PFSK-1 (cell line): Measurements from ENCODE around the gene CHST9.

Experiments used
- FOXP2 ChIP-seq: optimal IDR thresholded peaks from 2 replicates; pipeline ENCODE3; 2011; ENCODE audit warnings: borderline replicate concordance, control low read depth, inconsistent platforms; ENCODE audit not compliant: insufficient read depth; ENCODE audit errors: extremely low read length, extremely low read depth
- POLR2AphosphoS5 ChIP-seq: IDR thresholded peaks from 2 replicates; pipeline ENCODE4 v1.6.1; 2012; ENCODE audit warnings: low read depth, mild to moderate bottlenecking, control low read depth, low read length, moderate library complexity
- SIN3A ChIP-seq: IDR thresholded peaks from 2 replicates; pipeline ENCODE4 v1.6.1; 2012; ENCODE audit warnings: mild to moderate bottlenecking, low read length, moderate library complexity, borderline replicate concordance; ENCODE audit not compliant: insufficient read depth
- TAF1 ChIP-seq: IDR thresholded peaks from 2 replicates; pipeline ENCODE4 v1.6.1; 2012; ENCODE audit warnings: low read length, control low read depth, borderline replicate concordance; ENCODE audit not compliant: insufficient read depth
- TF ChIP-seq, protein P1 (sequence below), 2 experiments: IDR thresholded peaks; 2 replicates each; pipeline versions ENCODE4 v1.6.1 to v1.8.0; 2011 to 2012; ENCODE audit warnings: low read depth in 2 of 2, low read length in 2 of 2, control low read depth in 1 of 2, inconsistent platforms in 1 of 2, mild to moderate bottlenecking in 1 of 2, moderate library complexity in 1 of 2; ENCODE audit not compliant: insufficient read depth in 1 of 2

The CHST9 gene

DNA sequence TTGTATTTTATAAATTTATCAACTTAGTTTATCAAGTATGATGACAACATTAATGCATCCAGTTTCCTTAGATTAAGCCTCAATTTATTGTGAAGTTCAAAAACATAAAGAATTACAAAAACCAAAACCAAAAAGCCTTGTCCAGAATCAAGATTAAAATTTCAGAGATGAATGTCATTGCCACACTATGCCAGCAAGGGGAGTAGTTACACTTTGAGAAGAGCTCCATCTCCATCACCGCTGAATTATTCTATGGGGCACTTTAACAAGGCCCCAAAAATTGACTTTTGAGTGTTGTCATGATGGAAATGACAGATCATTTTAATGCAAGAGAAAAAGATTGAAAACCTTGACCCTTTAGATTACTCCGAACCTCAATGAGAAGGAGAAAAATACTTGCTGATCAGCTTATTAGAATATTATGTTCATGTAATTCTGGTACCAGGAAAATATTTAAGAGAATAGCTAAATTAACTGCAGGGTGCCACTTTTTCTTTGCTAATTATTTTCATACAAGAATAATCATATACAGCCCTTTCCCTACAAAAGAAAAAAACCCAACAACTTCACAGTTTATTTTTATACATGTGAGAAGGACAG lies 167.1 kb downstream of the CHST9 start:
- TF ChIP-seq POLR2AphosphoS5 (no peak), TAF1 (no peak), FOXP2 (no peak), SIN3A (no peak)
- TF ChIP-seq, protein P1, sequence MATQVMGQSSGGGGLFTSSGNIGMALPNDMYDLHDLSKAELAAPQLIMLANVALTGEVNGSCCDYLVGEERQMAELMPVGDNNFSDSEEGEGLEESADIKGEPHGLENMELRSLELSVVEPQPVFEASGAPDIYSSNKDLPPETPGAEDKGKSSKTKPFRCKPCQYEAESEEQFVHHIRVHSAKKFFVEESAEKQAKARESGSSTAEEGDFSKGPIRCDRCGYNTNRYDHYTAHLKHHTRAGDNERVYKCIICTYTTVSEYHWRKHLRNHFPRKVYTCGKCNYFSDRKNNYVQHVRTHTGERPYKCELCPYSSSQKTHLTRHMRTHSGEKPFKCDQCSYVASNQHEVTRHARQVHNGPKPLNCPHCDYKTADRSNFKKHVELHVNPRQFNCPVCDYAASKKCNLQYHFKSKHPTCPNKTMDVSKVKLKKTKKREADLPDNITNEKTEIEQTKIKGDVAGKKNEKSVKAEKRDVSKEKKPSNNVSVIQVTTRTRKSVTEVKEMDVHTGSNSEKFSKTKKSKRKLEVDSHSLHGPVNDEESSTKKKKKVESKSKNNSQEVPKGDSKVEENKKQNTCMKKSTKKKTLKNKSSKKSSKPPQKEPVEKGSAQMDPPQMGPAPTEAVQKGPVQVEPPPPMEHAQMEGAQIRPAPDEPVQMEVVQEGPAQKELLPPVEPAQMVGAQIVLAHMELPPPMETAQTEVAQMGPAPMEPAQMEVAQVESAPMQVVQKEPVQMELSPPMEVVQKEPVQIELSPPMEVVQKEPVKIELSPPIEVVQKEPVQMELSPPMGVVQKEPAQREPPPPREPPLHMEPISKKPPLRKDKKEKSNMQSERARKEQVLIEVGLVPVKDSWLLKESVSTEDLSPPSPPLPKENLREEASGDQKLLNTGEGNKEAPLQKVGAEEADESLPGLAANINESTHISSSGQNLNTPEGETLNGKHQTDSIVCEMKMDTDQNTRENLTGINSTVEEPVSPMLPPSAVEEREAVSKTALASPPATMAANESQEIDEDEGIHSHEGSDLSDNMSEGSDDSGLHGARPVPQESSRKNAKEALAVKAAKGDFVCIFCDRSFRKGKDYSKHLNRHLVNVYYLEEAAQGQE (IDR thresholded peaks at IDR 0.05; ENCODE audit: insufficient read depth in 1 of 2, low read depth in 2 of 2, low read length in 2 of 2) = no peak

DNA sequence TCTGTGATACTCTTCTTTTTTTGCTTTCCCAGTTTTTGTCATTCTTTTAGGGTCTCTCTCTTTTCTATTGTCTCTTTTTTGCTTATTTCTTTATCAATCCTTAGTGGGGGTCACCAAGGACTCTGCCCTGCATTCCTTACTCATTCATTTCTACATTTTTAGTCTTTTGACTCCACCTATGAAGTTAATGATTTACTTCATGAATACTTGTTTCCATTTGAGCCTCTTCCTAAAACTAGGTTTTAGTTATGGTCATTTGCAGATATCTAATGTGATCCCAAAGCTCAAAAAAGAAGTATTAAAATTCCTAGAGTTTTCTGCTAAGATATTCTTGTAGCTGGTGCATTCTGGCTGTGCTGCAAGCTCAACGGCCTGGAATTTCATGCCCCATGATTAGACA lies 170.3 kb downstream of the CHST9 start:
- no peak for TF ChIP-seq TAF1
- no peak for TF ChIP-seq POLR2AphosphoS5
- no peak for TF ChIP-seq SIN3A
- no peak for TF ChIP-seq FOXP2
- TF ChIP-seq, protein P1 (IDR thresholded peaks at IDR 0.05; ENCODE audit: insufficient read depth in 1 of 2, low read depth in 2 of 2, low read length in 2 of 2) = no peak

DNA sequence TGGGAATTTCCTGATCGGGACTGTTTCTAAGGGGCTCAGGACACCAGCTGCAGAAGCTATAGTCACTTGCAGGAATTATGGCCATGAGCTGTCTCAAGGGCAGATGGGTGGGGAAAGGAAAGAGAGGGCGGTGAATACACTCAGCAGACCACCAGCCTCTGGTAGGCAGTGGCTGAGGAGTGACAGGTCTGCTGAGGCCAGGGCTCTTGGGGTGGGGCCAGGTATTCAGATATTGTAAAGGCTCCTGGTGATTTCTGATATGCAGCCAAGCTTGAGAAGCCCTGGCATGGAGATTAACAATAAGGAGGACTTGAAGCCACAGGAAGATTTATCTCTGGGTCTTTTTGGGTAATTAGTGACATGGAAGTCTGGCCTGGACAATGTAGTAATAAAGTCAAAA lies 174.3 kb downstream of the CHST9 start:
- TF ChIP-seq, protein P1 (IDR thresholded peaks at IDR 0.05; ENCODE audit: insufficient read depth in 1 of 2, low read depth in 2 of 2, low read length in 2 of 2) = no peak
- TF ChIP-seq SIN3A (no peak), FOXP2 (no peak), TAF1 (no peak), POLR2AphosphoS5 (no peak)

DNA sequence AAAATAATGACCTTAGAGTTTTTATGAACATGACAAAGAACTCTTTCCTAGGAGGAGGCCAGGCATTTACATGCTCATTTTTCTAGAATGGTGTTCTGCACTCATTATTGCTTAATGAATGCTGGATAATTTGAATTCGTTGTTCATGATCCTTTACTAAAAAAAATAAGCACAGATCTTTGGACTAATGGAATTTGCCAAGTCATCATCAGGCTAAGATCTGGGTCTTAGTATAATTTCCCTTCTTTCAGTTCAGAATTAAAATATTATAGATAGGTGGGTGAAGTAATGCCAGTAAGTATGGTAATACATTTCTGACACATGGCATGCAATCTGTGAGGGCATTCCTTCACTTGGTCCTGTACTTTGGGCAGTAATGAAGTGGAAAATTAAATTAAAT lies 175.8 kb downstream of the CHST9 start:
- TF ChIP-seq FOXP2 = no peak
- TF ChIP-seq POLR2AphosphoS5 = no peak
- no peak for TF ChIP-seq SIN3A
- TF ChIP-seq, protein P1 (IDR thresholded peaks at IDR 0.05; ENCODE audit: insufficient read depth in 1 of 2, low read depth in 2 of 2, low read length in 2 of 2) = no peak
- no peak for TF ChIP-seq TAF1

DNA sequence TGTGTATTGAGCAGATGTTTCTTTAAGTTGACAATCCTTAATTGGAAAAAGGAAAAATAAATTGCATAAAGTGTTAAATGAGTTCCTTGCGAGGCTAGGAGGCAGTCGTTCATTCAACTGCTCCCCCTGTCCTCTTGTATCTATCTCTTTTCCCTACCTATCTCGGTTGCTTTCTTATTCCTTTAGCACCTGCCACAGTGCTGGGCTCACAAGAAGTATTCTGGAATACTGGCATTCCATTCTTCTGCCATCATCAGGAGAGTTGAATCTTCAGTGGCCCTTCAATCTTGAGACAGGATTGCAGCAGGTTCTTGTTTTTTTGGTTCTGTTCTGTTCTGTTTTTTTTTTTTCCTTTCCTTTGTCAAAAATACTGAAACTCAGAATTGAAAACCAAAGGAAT lies 176.5 kb downstream of the CHST9 start:
- TF ChIP-seq POLR2AphosphoS5 = no peak
